Ascending aorta (tissue), 2 donors: ENCODE data around the gene PPM1L. TPM values are rescaled to one million over a fixed set of nuclear protein-coding genes. Genes with fewer than 3 reads are reported as not detected.

Experiments
- DNase-seq, 2 donors: peaks; one replicate each; pipeline ENCODE4 v3.0.0-alpha.2; 2019; ENCODE audit warnings: low spot score in 2 of 2
- H3K27ac ChIP-seq, 2 donors: fragments of 200-600 bp; sonication (generic); one replicate each; pipeline ENCODE4 v1.5.1; 2016 to 2017; ENCODE audit warnings: mild to moderate bottlenecking in 1 of 2
- H3K27me3 ChIP-seq: fragments of 200-600 bp; sonication (generic); one replicate; pipeline ENCODE4 v1.5.1; 2017
- H3K36me3 ChIP-seq, 2 donors: fragments of 200-600 bp; sonication (generic); one replicate each; pipeline ENCODE4 v1.5.1; 2016
- H3K4me1 ChIP-seq, 2 donors: fragments of 200-600 bp; sonication (generic); one replicate each; pipeline ENCODE4 v1.5.1; 2016 to 2017; ENCODE audit warnings: mild to moderate bottlenecking in 1 of 2
- H3K4me3 ChIP-seq, 2 donors: fragments of 200-600 bp; sonication (generic); one replicate each; pipeline ENCODE4 v1.5.1; 2016 to 2017; ENCODE audit warnings: mild to moderate bottlenecking in 1 of 2
- H3K9me3 ChIP-seq, 2 donors: fragments of 200-600 bp; sonication (generic); one replicate each; pipeline ENCODE4 v1.5.1; 2016
- intact Hi-C: fragments of 100-400 bp; cut with DNase I; formaldehyde crosslinking; loops from one replicate; pipeline ENCODE4 v1.15.1; 2023
- total RNA-seq: library from RNA; depleted of rRNA; stranded (reverse); fragments of >200 nt; gene quantifications from one replicate; pipeline ENCODE4 v1.1.0, GENCODE V29; 2016
- TF ChIP-seq, protein P1 (sequence below), 3 experiments: fragments of 200-600 bp in 2 of 3; fragments of 450-650 bp in 1 of 3; sonication (generic) in 2 of 3; IDR thresholded peaks; one replicate each; pipeline ENCODE4 v1.5.1; 2016 to 2019; ENCODE audit warnings: antibody characterized with exemption in 3 of 3, mild to moderate bottlenecking in 1 of 3, moderate library complexity in 1 of 3

PPM1L gene
- total RNA-seq, 1 donor from 2014 or later = 20.3 TPM

DNA sequence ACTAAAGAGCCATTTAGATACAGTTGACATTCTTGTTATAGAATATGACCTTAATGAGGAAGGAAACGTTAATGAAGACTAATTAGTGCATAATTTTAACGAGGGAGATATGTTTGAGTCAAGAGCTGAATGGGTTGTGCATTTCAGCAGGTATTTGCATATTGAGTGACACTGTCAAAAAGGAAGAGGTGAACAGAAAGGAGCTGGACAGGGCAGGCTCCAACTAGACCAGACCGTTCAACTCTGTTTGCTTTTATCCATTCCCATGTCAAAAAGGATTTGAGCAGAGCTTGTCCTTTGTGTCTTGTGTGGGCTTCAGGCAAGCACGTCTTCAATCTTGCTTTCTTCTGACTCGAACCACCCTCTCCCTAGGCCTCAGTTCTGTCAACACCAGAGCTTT lies 308.4 kb downstream of the PPM1L start:
- TF ChIP-seq, protein P1, sequence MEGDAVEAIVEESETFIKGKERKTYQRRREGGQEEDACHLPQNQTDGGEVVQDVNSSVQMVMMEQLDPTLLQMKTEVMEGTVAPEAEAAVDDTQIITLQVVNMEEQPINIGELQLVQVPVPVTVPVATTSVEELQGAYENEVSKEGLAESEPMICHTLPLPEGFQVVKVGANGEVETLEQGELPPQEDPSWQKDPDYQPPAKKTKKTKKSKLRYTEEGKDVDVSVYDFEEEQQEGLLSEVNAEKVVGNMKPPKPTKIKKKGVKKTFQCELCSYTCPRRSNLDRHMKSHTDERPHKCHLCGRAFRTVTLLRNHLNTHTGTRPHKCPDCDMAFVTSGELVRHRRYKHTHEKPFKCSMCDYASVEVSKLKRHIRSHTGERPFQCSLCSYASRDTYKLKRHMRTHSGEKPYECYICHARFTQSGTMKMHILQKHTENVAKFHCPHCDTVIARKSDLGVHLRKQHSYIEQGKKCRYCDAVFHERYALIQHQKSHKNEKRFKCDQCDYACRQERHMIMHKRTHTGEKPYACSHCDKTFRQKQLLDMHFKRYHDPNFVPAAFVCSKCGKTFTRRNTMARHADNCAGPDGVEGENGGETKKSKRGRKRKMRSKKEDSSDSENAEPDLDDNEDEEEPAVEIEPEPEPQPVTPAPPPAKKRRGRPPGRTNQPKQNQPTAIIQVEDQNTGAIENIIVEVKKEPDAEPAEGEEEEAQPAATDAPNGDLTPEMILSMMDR (IDR thresholded peaks at IDR 0.05) = no peak
- H3K4me3 ChIP-seq = no peak overlapping the region
- H3K27ac ChIP-seq = no peak overlapping the region
- no peaks in the 10 kb centered on the region for H3K27me3 ChIP-seq
- no peaks in the 10 kb centered on the region for H3K9me3 ChIP-seq
- no peak for DNase-seq
- intact Hi-C loops = no loop called here
- peaks cover 2 to 3% of the 10 kb centered on the region in 2 donors for H3K4me1 ChIP-seq
- H3K36me3 ChIP-seq = no peaks in the 10 kb centered on the region

DNA sequence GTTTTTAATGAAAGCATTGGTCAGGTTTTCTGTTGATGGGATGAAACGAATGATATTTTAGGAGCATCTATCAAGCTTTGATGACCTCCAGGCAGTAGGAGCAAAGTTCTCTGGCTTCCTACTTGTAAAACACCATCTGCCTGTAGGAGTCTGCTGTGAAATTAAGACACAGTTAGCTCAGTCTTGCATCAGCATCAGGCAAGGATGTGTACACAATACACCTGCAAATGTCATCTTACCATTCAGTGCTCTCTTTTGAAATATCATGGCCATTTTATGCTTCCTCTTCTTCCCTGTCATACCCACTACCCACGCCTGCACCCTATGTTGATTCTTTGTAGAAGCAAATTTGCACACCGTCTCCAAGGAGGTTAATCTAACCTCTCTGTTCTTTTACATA lies 310.9 kb downstream of the PPM1L start:
- no peaks in the 10 kb centered on the region for H3K36me3 ChIP-seq
- intact Hi-C loops = no loop called here
- H3K9me3 ChIP-seq = no peaks in the 10 kb centered on the region
- DNase-seq = no peak
- H3K4me3 ChIP-seq = no peak overlapping the region
- TF ChIP-seq, protein P1 (IDR thresholded peaks at IDR 0.05) = no peak
- no peaks in the 10 kb centered on the region for H3K27me3 ChIP-seq
- H3K4me1 ChIP-seq = peaks cover 6 to 16% of the 10 kb centered on the region in 2 donors
- no peak overlapping the region for H3K27ac ChIP-seq

DNA sequence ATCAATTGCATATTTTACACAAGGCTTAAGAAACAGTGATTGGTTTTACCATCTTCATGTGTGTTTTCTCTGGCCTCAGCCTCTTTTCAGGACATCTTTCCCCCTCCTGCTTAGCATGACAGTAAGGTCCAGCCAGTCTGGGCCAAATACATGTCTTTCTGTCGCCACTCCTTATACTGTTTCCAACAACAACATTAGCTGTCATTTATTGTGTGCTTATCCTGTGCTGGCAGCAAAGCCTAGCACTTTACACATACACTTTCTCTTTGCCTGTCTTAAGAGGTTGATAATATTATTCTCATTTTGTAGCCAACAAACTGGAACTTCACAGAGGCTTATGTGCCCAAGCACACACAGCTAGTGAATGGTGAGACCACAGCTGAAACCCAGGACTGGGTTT lies 311.3 kb downstream of the PPM1L start:
- Histone ChIP-seq H3K4me3 (no peak overlapping the region), H3K27me3 (no peaks in the 10 kb centered on the region), H3K36me3 (no peaks in the 10 kb centered on the region), H3K9me3 (no peaks in the 10 kb centered on the region), H3K27ac (no peak overlapping the region), H3K4me1 (peaks cover 6 to 16% of the 10 kb centered on the region in 2 donors)
- intact Hi-C loops = no loop called here
- DNase-seq = no peak
- TF ChIP-seq, protein P1 (IDR thresholded peaks at IDR 0.05) = no peak

DNA sequence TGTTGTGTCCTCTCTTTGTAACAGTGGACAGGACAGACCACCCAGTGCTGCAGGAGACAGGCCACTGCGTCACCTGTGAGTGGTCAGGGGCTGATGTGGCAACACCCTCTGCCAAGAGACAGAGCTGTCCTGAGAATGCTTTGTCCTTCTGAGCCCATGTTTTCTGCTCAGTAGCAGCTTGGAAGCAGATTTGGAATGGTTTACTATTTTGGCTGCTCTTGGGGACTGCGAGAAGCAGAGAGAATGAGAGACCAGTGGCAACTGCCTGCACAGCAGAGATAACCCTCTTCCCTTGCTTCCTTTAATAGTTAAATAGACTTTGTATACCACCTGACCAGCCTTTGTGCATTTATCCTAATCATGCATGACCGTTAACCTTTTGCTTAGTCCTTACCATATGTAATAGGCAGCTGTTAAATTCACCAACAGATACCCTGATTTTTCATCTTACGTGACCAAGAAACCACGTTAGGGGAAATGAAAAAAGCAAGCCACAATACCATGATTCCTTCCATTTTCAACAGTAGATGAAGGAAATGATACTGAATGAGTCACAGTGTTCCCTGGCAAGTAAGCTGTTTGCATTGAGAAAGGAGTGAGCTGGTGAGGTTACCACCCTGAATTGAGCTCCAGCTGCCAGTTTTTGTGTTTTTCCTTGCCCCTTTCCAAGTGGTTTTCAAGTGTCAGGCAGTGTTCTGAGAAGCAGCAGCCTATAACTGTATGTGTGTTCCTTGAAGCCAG lies 313.6 kb downstream of the PPM1L start:
- TF ChIP-seq, protein P1 (IDR thresholded peaks at IDR 0.05) = no peak
- peak; percentile 11 to 68 for DNase-seq
- Histone ChIP-seq H3K27me3 (no peaks in the 10 kb centered on the region), H3K4me3 (no peak overlapping the region), H3K4me1 (peaks cover 6 to 16% of the 10 kb centered on the region in 2 donors), H3K36me3 (no peaks in the 10 kb centered on the region), H3K27ac (peak overlapping the region; percentile 61 to 76), H3K9me3 (no peaks in the 10 kb centered on the region)
- intact Hi-C loops = loop anchor here (2.0 kb wide), 1 partner anchor 35 kb away; the partner anchor contains the start of gene B3GALNT1

DNA sequence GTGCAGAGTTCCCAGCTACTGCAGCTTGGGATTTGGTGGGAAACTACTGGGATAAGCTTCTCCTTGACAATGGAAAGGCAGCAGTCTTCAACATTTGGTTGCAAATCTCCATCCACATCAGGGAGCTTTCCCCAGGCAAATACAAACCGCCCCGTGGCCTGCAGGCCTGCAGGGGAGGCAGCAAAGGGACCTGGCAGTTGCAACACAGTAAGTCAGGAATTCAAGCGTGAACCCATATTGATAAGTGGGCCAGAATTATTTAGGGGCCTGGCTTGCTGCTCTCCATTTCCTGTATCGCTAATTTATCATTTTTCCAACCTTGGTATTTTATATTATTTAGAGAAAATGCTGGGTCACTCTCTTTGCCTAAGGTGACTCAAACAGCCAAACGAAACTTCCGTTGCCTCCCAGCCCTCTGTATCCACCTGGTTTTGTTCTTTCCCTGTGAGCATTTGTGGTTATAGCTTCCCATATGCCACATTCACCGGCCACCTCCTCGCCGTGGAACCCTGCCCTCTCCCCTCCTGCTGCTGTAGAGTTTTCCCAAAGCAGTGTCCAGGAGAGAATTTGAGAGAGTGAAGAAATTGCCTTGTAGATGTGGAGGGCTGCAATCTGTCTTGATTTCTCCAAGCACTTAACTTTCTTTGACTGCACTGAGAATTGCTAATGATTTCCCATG lies 314.4 kb downstream of the PPM1L start:
- TF ChIP-seq, protein P1 (IDR thresholded peaks at IDR 0.05) = no peak
- Histone ChIP-seq H3K4me1 (peaks cover 6 to 16% of the 10 kb centered on the region in 2 donors), H3K27me3 (no peaks in the 10 kb centered on the region), H3K36me3 (no peaks in the 10 kb centered on the region), H3K4me3 (no peak overlapping the region), H3K27ac (peak overlapping the region; percentile 61 to 76), H3K9me3 (no peaks in the 10 kb centered on the region)
- intact Hi-C loops = loop anchor here (2.0 kb wide), 1 partner anchor 34 kb away; the partner anchor contains the start of gene B3GALNT1
- no peak for DNase-seq
